GM21381 (cell line): ENCODE measurements around the gene PTPRN2.

Experiments
- ATAC-seq: cut with Tn5 transposase; IDR thresholded peaks from one replicate; pipeline ENCODE4 v1.9.1; 2021; ENCODE audit warnings: mild to moderate bottlenecking, moderate library complexity; ENCODE audit not compliant: unreplicated experiment

The PTPRN2 gene

DNA sequence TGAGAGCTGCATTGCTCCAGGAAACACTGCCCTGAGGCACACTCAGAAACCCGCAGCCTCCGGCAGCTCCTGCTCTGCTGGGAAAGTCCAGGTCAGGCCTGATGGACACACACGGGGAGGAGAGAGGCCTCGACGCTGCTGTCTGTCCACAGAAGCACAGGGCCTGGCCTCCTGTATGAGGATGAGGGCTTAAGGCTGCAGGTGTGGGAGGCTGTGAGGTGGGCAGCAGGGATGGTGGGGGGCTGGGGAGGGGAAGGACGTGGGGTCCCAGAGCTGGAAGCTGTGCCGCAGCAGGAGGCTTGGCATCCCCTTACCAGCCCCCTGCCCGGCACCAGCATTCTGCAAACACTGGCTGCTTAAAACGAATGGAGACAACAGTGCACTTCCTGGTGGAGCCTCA, 1064.7 kb downstream of the PTPRN2 start:
- ATAC-seq = no peak

DNA sequence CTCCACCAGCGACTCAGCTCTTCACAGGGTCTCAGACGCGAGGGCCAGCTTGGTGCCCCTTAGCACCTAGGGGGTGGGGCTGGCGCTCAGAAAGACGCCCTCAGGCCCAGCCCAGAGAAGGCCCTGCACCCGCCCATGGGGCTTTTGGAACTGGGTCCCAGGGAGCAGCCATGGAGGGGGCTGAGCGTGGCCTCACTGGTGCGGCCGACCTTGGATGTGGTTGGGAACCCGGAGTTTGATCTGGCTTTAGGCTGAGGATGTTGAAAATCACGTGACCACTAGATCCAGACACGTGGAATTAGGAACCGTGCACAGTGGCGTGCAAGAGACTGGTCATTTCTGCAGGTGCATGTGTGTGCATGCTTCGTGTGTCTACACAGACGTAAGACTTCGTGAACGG, 1065.4 kb downstream of the PTPRN2 start:
- ATAC-seq = no peak

GRCh38 chr7:157521752-157522151, 1065.9 kb downstream of the PTPRN2 start:
- ATAC-seq = no peak

DNA sequence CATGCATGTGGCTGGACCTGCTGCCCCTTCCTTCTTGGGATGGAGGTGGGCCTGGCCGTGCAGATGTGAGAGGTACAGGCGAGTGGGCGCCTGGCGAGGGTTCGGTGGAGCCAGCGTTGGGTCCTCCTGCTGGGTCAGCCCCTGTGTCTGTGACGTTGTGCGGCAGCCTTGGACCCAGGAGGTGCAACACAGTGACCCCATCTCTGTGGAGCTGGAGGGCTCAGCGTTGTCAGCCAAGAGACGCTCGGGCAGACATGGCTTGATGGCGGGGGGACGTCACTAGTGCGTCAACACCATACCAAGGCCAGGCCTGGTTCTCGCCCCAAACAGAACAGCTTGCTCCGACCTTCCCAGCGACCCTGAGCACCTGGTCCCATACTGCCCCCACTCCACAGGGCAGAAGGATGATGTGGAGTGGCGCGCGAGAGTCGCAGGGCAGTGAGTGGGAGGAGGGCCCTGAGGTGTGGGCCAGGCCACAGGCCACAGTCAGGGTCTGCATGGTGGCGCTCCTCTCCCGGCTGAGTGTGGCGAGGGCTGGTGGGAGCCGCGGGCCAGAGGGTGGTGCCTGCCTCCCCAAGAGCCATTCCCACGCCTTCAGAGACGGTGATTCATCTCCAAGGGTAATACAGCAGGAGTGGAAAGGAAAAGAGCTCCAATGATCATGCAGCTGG, 1066.4 kb downstream of the PTPRN2 start:
- ATAC-seq = no peak

DNA sequence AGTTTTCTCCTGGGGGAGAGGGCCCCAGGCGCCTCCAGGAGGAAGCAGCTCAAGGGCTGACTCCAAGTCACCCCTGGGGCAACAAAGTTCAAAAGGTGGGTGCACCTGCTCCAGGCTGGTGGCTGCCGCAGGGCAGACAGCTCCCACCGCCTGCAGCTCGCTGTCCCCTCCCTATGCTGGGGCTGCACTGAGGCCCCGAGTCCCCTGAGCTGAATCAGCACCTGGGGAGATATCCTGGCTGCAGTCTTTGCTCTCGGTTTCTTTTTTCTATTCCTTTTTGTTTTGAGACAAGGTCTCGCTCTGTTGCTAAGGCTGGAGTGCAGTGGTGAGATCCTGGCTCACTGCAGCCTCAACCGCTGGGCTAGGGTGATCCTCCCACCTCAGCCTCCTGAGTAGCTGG, 1067.4 kb downstream of the PTPRN2 start:
- peak; percentile 98 for ATAC-seq

GRCh38 chr7:157519798-157520244, 1067.8 kb downstream of the PTPRN2 start:
- no peak for ATAC-seq

DNA sequence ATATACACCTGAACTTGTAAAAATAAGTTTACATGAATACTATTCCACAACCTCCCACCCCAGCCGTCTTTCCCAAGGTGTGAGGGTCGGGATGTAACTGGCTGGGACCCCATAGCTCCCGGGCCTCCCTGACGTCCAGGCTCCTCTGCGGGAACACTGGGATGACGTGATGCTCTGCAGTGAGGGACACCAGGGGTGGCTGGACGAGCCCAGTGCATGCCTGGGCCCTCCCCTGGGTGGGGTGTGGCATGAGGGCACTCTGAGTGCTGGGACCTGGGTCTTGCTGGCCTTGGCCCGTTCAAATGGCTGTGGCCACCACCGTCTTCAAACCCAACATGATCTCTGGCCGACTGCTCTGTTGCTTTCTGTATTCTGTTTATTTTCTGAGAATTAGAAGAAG, 1068.4 kb downstream of the PTPRN2 start:
- no peak for ATAC-seq

DNA sequence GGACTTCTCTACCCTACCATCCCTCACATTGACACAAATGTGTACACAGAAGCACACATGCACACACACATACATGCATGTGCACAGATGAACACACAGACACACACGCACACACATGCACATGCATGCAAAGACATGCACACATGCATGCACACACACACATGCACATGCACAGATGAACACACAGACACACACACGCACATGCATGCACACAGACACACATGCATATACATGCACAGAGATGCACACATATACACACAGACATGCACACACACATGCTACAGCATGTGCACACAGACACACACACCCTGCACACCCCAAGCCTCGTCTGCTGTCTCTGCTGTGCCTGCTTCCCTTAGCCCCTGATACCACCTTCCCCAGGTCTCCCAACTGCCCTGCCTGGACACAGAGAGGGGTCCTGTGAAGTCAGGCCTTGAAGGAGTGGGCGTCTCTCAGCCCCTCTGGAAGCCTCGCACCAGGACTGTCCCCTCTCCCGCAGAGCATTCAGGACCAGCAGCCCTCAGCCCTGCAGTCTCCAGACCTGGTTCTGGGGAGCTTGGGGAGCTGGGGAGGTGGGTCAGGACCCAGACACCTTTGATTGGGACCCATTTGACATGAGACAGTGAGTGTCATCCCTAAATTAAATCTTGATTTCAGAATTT, 1069.0 kb downstream of the PTPRN2 start:
- ATAC-seq = no peak

- no peak for ATAC-seq
Observed at GRCh38 chr7:157517782-157518513, 1069.7 kb downstream of the PTPRN2 start.

DNA sequence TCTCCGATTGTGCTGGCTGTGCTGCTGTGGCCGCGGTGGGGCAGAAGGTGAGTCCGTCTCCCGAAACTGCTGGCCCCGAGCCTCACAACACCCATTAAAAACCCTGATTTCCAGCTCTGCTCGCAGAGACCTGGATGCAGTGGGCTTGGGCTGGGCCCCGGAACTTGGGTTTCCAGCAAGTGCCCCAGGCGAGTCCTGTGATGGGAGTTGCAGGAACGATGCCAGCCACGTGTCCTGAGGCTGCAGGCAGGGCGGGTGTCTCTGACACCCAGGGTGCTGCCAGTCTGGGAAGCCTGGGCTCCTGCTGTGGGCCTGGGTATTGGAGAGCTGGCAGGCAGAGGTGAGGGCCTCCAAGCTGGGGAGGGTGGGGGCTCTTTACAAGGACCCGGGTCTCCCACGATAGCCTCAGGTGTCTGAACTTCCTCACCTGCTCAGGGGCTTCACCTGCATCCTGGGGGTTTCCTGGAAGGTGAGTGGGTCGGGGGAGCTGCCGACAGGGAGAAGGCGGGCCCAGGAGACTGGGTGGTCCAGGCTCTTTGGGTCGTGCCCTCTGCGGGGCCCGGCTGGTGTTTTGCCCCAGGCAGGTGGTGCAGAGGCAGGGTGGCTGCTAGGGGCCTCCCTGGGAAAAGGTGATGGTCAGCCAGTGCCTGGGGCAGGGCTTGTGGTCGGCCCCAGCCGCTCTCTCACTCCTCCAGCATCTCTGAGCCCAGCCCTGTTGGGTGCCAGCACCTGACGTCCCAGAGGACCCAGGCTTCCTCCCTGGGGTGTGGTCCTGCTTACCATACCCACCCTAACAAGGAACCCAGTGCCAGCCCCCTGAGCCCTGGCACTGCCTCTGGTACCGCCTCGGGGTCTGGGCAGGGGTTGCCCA, 1070.5 kb downstream of the PTPRN2 start:
- no peak for ATAC-seq

DNA sequence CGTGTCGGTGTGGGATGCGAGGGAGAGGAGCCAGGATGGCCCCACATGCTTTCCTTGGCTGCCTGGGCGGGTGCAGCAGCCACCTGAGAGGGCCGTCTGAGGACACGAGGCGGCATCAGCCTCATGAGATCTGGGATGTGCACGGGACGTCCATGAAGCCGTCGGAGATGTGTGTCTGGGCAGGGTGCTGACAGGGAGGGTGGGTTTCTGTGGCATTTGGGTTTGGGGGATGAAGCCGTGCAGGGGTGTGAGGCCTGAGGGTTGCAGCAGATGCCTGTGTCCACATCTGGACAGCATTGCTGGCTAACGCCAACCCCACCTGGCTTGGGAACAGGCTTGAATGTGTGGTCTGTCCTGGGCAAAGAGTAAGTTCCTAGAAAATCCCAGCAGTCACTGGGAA, 1071.3 kb downstream of the PTPRN2 start:
- no peak for ATAC-seq

GRCh38 chr7:157515342-157516041, 1072.1 kb downstream of the PTPRN2 start:
- ATAC-seq = no peak

GRCh38 chr7:157514746-157515145, 1072.9 kb downstream of the PTPRN2 start:
- no peak for ATAC-seq

- ATAC-seq = no peak
Observed at GRCh38 chr7:157514306-157514705, 1073.3 kb downstream of the PTPRN2 start.

DNA sequence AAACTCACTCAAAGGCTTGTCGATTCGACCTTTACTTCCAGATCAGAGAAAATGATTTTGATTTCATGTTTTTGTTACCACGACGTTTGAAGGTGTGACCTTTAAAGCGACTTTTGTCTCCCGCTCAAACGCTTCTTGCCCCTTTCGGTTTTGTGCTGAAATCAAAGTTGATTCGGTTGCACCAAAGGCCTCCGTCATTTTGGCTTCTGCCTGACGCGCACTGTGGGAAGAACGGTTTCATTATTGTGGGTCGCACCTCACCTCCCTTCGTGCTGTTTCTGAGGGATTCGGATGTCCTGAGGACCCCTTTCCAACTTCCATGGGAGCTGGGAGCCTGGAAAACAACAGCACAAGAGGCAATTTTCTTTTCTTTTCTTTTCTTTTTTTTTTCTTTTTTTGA, 1073.9 kb downstream of the PTPRN2 start:
- ATAC-seq = no peak

- ATAC-seq = no peak
Observed at GRCh38 chr7:157513162-157513621, 1074.4 kb downstream of the PTPRN2 start.

DNA sequence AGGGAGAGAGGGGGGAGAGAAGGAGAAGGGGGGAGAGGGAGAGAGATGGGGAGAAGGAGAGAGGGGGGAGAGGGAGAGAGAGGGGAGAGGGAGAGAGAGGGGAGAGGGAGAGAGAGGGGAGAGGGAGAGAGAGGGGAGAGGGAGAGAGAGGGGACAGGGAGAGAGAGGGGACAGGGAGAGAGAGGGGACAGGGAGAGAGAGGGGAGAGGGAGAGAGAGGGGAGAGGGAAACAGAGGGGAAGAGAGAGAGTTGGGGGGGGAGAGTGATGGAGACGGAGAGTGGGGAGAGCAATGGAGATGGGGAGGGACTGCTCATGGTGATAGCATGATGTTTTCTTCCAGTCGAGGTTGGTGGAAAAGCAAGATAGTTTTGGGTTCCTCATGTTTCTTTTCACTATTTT, 1078.4 kb downstream of the PTPRN2 start:
- no peak for ATAC-seq

DNA sequence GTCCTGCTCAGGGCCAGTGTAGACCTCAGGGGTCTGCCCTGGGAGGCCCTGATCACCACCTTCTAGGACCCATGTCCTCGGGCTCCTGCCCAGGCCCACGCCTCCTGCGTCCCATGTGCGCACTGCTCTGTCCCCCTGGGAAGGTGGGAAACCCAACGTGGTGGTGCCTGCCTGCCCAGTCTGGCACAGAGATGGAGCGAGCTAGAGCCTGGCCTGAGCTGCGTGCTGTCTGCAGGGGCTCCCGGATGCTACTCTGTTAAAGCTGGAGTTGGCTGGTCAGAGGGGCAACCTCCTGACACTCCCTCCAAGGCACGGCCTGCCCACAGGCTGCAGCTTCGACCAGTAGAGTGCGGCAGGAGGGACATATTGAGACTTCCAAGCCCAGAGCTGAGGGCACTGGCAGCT, 1079.1 kb downstream of the PTPRN2 start:
- ATAC-seq = no peak

DNA sequence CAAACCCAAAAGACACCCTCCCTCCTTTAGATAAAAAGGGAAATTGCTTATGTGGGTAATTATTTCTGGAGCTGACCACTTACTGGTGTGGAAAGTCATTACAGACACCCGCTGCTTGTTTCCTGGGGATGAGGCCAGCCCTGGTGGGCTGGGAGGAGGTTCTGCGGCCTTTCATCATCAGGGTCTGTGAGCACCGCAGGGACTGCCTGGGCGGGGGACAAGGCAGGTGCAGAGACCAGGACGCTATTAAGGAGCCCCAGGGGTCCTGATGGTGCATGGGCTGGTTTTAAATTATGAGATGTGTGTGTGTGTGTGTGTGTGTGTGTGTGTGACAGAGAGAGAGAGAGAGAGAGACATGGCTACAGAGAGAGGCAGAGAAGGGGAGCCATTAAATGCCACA, 1079.6 kb downstream of the PTPRN2 start:
- ATAC-seq = no peak

DNA sequence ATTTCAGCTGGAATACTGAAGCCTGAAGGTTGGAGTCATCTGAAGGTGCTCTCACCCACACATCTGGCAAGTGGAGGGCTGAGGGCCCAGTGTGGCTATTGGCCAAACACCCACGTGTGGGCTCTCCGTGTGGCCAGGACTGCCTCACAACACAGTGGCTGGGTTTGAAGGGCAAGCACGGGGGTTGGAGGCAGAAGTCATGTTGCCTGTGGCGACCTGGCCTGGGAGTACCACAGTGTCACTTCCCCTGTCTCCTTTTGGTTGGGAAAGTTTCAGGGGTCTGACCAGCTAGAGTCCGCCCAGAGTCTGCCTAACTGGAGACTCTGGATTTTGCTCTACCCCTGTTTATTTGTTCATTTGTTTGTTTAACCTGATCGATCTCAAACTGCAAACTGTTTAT, 1081.4 kb downstream of the PTPRN2 start:
- ATAC-seq = no peak
